ENCODE data around the gene GNG12. TPM values are rescaled to one million over a fixed set of nuclear protein-coding genes. Genes with fewer than 3 reads are reported as not detected.

The GNG12 gene
- total RNA-seq: not detected

DNA sequence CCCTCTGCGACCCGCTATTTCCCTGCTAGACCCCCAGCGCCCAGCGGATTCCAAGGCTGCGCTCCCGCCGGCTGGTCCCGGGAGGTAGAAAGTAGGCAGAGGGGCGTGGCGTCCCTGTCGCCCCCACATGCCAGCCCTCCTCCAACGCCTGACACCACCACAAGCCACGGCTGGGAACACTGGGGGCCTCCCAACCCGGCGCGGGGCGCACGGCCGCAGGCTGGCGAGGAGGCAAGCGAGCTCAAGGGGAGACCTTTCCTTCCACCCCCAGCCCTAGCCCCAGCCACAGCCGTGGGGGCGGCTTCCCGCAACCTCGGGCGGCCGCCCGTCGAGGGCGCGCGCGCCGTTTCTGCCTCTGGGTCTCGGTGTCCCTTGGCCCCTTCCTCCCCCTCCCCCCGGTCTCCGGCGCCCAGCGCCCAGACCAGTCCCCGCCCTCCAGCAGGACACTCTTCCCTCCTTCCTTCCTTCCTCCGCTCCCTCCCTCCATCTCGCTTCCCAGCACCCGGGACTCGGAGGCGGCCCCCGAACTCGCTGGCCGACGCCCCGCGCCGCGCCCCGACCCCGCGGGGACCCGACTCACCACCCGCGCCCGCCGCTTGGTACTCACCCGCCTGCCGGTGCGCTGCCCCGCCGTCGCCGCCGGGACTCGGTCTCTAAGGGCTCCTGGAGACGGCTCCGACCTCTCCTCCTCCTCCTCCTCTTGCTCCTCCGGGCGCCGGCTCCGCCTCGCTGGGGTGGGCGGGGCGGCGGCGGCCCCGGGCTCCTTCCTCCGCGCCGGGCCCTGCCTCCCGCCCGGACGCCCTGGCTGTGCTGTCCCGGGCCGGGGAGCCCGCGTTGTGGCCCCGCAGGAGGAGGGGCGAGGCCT, at the start of gene GNG12:
Gene GNG12, minus strand, starts transcription at position 731 of the 865 bp plus-strand sequence. CDS start 125,781 bp downstream, outside the sequence.
- no peak for DNase-seq

DNA sequence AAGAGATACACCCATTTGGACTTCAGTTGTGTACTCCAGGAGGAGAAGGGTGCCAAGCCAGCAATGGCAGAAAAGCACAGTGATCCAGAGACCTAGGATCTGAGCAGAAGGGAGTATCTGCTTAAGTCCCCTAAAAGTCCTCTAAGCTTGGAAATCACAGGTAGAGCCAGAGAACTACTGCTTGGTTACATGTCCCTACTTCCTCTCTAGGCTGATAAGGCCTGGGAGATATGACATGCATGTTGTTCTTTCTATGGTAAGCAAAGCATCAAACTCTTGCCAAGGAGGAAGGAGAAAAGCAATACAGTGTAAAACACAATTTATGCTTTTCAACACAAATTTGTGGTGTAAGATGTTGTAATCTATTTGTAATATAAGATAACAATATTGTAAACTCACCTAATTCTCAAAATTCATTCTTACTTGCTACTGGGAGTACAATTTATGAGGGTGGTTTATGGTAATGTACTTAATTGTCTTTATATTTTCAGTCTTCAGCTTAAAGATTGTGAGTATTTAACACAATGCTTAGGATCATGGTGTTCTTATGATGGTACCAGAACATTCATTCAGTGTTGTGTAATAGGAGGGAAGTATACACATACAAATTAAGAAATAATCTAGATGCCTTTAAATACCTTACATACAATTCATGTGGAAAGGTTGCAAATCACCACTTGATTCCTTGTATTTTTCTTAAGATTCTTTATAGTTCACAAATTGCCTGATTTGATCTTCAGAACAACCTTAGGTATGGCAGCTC, 49.1 kb upstream of the GNG12 start:
- no peak for DNase-seq

DNA sequence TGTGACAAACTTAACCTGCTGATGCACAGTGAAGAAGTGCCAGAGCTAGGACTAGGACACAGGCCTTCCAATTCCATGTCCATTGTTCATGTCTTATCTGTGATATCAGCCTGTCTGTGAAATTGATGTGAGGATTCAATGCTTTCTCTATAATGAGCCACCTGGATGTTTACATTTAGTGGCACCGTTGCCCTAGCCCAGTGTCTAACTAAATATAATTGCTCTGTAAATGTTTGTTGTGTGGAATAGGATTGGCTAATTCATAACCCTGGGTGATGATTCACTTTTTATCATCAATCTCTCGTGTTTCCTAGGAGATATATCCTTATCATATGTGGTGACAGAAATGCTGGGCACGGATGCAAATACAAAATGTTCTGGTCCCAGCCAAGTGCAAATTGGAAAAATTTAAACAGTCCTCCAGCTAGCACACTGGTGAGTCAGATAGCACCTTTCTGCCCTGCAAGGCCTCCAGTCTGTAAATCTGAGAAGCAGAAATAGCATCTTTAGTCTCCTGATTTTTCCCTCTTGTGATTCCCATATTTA, 46.9 kb upstream of the GNG12 start:
- DNase-seq: no peak

DNA sequence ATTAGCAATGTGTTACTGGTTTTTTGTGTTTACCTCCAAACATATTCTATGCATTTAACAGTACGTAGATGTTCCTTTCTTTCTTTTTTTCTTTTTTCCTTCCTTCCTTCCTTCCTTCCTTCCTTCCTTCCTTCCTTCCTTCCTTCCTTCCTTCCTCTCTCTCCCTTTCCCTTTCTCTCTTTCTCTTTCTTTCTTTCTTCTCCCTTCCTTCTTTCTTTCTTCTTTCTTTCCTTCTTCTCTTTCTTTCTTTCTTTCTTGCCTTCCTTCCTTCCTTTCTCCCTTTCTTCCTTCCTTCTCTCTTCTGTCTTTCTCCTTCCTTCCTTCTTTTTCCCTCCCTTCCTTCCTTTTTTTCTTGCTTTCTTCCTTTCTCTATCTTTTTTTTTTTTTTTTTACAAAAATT, 46.2 kb upstream of the GNG12 start:
- no peak for DNase-seq

DNA sequence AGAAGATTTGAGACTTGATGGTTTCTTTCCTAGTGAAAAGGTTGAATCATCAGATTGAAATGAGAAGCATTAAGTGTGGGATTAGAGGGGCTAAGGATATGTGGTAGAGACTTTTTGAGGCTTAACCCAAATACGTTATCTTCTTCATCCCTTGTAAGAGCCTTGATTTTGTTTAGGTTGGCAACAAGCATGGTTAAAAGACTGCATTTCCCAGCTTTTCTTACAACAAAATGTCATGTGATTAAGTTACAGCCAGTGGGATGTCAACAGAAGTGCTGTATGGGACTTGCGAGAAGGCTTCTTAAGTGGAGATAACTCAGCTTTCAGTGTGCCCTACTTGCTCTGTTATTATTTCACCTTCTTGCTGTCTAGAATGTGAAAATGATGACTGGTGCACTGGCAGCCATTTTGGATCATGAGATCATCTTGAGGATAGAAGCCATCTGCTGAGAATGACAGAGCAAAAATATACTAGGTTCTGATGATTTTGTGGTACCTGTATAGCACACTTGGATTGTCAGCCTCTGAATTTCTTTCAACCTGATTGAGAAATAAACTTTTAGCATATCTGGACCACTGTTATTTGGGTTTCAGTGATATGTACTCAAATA, 41.3 kb upstream of the GNG12 start:
- DNase-seq: no peak

DNA sequence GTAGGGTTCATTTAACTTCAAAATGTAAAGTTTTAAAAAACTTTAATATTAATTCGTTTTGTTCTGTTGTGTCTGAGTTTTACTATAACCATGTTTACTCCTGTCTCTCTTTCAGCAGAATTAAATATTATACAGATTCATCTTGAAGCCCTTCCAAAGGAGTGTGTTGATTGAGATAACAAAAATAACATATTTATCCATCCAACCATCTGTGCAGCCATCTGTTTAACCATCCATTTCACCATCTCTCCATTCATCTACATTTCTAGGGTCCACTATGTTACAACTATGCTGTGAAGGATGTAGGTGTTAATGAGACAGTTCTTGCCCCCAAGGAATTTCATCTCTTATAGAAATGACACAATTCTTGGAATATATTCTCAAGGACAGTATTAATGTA, 36.0 kb upstream of the GNG12 start:
- DNase-seq: no peak

DNA sequence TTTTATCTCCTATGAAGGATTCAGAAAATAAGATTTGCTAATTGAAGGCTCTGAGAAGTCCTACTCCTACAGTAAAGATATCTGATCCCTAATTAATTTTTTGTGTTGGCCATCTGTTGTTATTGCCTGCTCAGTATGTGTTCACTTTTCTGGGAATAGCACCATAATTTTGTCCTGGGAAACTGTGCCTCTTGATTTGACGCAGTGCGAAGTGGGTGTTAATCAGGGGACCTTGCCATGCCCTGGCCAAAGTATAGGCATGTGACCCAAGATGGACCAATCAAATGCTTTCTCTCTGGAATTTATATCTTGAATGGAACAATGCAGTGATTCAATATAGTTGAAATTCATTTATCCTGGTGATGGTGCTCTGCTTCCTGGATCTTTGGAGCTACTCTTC, 30.4 kb upstream of the GNG12 start:
- DNase-seq: no peak

DNA sequence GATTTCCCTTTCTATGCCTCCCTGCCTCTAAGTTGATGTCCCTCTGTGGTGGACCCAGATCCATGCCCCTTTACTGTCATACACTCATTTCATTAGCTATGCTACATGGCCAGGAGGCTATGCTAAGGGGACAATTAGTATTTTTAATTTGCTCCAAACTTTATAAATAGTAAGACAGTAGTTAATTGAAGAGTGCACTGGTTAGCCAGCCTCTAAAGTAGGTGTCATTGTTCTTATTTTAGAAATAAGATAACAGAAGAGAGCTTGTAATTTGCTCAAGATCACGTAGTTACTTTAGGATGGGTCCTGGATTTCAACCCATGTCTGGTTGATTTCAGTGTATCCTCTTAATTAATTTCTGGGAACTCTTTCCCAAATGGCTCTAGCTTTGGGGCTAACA, 29.4 kb upstream of the GNG12 start:
- no peak for DNase-seq

DNA sequence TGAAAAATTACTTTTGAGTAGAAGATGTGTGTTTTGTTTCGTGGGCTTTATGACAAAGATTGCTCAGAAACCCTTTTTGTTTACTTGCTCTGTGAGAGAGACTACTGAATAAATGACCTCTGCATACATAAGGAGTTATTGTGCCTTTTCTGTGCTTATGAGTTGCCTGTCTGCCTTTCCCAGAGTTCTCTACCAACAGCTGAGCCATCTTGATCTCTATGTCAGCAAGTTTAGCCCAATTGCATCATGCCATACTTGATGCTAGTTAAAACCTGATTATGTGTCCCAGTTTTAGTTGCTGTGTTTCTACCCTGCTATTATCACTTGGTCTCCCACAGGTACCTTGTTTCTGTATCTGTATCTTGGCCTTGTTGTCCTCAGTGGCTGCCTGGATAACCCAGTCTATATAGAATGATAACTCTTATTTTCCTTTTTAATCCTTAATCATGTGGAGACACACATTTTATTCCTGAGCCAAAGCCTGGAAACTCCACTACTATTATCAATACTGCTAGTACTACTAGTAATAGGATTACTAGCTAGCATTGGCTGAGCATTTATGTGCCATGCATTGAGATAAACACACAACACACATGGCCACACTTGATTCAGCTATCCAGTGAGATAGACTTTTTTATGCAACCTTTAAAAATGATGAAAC, 28.7 kb upstream of the GNG12 start:
- no peak for DNase-seq

DNA sequence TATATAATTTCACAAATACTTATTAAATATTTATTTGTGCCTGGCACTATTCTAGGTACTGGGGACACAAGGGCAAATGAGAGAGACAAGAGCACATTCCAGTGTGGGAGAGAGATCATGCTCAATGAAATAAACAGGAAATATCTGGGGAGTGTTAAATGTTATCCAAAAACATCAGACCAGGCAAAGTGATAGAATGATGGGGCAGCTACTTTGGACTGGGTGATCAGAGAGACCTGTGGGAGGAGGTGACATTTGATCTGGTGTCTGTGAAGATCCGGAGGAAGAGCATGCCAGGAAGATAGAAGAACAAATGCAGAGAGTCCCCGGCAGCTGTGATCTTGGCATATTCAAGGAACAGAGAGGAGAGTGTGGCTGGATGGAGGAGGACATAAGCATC, 27.5 kb upstream of the GNG12 start:
- no peak for DNase-seq

DNA sequence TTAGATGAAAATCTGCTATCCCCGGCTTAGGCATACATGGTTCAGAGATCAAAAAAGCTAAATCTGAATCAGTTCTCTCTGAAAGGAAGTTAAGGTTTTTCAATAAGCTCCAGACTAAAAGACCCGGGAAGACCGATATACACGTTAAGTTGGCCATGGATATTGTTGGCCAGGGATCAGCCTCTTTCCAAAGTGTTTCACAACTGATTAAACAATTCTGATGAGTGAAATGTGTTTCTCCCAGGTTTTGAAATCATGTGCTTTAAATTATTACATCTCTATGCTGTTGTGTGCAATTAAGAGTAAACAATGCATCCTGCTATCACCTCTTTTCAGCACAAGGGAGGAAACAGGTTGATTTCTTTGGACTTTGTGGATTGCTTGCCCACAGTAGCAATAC, 23.7 kb upstream of the GNG12 start:
- DNase-seq: no peak

DNA sequence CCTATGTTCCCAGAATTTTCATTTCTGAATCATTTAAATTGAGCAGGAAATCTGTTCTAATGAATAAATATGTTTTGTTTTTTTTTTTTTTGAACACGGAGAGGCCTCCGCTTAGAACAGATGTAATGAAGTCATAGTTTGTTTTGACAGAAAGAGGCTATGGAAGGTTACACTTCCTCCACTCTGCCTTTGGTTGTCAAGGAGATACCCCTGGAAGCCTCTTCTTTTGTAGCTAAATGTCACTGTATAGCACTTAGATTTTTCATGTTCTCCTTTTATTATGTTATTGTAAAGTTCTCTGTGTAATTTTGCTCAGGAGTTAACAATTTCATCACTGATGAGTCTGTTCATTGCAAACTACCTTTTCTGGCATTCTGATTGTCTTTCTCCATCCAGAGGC, 22.7 kb upstream of the GNG12 start:
- DNase-seq: no peak

DNA sequence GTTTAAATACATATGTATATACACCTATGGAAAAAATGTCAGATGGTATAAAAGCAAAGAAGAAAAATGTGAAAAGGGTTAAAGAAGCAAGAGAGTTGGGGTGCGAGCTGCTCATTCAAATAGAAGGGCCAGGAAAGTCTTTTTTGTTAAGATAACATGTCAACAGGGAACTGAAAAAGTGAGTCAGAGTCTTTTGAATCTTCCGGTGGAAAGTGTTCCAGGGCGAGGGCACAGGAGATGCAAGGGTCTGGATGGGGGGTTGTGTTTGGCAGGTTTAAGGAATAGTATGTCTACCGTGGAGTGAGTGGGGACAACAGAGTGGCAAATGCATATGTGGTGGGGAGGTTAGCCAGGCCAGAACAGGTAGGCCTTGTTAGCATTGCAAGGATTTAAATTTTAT, 22.2 kb upstream of the GNG12 start:
- no peak for DNase-seq

DNA sequence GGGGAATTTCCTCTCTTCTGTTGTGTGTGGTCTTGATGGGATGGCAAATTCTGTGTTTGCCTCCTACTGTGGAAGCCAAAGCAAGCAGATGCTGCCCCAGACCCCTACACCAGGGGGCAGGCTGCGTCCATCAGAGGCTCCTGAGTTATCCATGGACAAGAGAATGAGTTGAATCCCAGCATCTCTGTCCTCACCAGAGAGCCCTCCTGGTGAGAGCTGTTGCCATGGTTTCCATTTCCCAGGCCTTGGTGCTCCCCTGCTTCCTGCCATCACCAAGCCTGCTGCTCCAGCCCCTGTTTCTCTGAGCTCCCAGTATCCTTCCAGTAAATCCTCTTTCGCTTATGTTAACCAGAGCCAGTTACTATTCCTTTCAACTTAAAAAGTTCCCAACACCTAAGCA, 20.4 kb upstream of the GNG12 start:
- DNase-seq: no peak

DNA sequence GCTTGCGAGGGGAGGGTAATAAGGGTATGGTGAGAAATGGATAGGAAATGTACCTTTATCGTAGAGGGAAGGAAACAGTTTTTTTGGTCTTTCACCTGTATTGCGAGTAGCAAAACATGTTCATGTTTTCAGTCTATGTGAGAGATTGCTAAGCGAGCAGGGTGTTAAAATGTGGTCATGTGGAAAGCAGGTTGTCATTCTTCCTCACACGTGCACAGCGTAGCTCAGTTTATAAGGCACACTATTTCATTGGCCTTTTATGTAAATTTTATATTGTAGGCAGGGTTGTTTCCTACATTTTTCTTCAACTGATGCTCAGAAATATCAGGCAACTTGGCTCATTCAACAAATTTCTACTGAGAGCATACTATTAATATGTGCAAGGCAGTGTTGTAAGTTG, 18.5 kb upstream of the GNG12 start:
- no peak for DNase-seq

DNA sequence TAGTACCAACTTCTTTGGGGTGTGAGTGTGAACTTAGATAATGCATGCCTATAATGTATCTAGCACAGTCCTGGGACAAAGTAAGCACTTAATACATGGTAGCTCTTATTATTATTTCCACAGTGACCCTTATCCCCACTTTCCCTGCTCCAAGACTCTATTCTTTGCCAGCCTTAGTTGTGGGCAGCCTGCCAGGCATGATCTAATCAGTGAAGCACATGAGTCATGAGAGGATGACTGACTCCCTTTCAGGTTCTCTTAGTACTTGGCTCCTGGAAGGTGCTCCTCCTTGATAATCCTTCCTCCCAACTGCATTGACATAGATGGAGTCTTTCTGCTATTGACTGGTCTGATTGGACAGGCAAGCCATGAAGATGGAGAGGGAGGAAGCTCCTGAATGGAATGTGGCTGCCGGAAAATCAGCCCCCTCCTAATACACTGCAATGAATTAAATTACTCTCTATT, 17.4 kb upstream of the GNG12 start:
- DNase-seq: no peak

DNA sequence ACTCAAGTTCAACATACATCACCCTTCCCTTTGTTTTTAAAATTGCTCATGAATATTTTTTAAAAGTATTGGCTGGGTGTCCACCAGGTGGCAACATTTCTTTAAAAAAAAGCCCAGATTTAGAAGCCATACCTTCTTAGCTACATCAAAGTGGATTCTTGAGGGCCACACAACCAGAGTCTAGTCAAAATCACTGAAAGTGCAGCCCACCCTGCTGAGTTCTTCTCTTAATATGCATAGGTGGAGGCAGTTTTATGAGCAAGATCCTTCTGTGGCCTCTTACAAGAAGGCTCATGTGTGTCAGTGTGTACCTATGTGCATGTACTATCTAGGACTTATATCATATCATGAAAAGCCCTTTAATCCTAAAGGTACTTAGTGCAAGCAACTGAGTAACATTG, 16.9 kb upstream of the GNG12 start:
- no peak for DNase-seq

DNA sequence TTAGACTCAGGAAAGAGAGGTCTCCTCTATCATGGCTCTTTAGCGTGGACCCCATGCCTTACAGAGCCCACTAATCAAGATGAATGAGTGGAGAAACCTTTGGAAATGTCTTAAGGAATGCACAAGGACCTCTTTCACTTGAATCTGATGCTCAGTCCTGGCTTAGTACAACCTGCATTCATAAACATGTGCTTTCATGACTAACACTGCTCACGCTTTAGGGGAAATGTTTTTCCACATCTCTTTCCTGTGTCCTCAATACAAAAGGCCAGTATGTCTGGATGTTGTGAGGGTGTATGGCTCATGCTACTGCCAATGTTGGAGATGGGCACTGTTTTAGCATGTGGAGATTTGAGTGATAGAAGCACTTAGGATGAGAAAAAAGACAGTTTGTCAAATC, 14.2 kb upstream of the GNG12 start:
- no peak for DNase-seq

DNA sequence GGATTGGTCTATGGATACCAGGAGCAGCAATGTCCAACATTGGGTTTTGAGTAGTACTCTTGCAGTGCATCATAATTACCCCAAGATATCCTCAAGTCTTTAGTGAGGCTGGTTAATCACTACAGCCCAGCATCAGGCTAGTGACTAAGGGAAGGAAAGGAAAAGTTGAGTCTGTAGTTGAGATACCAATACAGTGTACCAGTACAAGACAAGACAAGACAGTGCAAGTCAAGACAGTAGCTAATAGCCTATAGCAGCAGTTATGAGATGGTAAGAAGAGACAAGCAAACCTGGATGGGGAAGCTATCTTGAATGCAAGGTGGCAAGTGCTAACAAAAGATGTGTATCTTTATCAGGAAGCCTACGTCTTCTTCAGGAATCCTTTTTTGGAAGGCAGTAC, 13.3 kb upstream of the GNG12 start:
- no peak for DNase-seq

DNA sequence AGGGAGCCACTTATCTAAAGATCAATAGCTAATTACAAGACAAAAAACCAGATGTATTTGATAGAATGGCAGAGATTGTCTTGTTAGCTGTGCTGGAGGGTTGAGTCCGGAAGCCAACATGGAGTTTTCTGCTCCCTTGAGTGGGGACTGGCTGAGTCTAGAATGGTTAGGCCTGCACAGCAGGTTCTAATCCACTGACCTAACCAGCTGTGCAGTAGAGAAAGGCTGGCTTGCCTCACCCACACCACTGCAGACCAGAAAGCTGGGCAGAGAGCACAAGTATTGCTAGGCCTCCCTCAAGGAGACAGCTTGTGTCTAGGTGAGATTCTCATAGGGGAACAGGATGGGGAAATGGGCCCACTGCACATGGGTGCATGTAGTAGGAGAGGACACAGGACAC, 11.7 kb upstream of the GNG12 start:
- DNase-seq: no peak

DNA sequence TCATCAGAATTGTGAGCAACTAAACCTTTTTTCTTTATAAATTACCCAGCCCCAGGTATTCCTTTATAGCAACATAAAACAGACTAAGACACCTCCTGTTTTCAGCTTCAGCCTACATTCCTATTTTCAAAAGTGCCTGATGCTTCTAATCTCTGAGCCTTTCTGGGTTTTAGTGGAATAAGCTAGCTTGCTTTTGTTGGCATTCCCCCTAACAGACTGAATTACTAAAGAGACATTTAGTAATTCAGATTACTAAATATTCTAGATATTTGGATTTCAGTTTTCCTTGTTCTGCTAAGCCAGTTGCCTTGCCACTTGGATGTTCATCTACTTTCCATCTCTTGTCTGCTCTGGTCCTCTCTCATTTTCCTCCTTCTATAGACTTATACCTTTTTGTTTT, 10.5 kb upstream of the GNG12 start:
- no peak for DNase-seq

DNA sequence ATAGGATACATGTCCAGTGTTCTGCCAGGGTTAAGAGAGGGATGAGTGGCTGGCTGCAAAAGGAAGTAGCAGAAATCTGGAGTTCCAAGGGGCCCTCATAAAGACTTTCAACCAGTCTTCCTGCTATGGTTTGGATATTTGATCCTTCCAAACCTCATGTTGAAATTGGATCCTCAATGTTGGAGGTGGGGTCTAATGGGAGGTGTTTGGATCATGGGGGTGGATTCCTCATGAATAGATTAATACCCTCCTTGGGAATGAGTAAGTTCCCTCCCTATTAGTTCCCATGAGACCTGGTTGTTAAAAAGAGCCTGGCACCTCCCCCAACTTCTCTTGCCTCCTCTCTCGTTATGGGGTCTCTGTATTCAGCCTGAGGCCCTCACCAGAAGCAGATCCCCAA, 10.1 kb upstream of the GNG12 start:
- DNase-seq: no peak

DNA sequence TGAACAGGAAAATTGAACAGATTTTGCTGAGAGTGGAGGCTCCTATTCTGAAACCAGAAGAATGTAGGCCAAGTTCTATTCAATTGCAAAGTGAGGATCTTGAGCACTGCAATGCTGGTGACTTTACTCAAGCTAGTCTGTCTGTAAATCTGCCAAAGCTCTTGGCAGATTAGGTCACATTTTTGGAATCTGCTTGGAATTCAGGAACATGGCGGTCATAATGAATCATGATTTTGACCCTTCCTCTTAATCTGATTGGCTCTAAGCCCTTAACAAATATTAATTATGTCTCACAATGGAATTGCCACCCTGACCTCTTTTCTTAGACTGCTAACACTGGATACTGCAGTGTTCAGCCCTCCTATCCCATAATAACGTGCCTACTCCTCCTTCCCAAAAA, 7.2 kb upstream of the GNG12 start:
- DNase-seq: no peak

Measured in effector CD4-positive, alpha-beta T cell (primary cell).